DOHH2 (cell line): ENCODE data around the gene CCDC171.
A peak's percentile ranks its signal among the peaks of the same experiment; 100 is the strongest.

ENCODE experiments used
- H3F3A ChIP-seq: fragments of 200-600 bp; sonication (generic), shearing (Covaris generic); 2 replicates; pipeline ENCODE4 v1.6.0; 2016; ENCODE audit warnings: antibody characterized with exemption, mild to moderate bottlenecking; ENCODE audit not compliant: control insufficient read depth, insufficient read depth
- H3K27ac ChIP-seq: fragments of 200-600 bp; sonication (generic); 2 replicates; pipeline ENCODE4 v1.5.1; 2014; ENCODE audit warnings: low read depth, mild to moderate bottlenecking, low read length, moderate library complexity
- H3K27me3 ChIP-seq: fragments of 200-600 bp; sonication (generic); 2 replicates; pipeline ENCODE4 v1.6.1; 2014; ENCODE audit warnings: mild to moderate bottlenecking, low read length, mixed read lengths; ENCODE audit not compliant: control insufficient read depth
- H3K36me3 ChIP-seq: fragments of 200-600 bp; sonication (generic); 2 replicates; pipeline ENCODE4 v1.6.1; 2014; ENCODE audit warnings: mild to moderate bottlenecking, low read length, moderate library complexity, mixed read lengths; ENCODE audit not compliant: control insufficient read depth
- H3K4me1 ChIP-seq: fragments of 200-600 bp; sonication (generic); 2 replicates; pipeline ENCODE4 v1.6.1; 2014; ENCODE audit warnings: mild to moderate bottlenecking, low read length, mixed read lengths; ENCODE audit not compliant: control insufficient read depth
- H3K4me2 ChIP-seq: fragments of 200-600 bp; sonication (generic); 2 replicates; pipeline ENCODE4 v1.6.0; 2014; ENCODE audit warnings: mild to moderate bottlenecking, low read length, moderate library complexity
- H3K4me3 ChIP-seq: fragments of 200-600 bp; sonication (generic); 2 replicates; pipeline ENCODE4 v1.5.1; 2014; ENCODE audit warnings: mild to moderate bottlenecking, low read length, mixed read lengths
- H3K79me2 ChIP-seq: fragments of 200-600 bp; sonication (generic); 2 replicates; pipeline ENCODE4 v1.6.1; 2014; ENCODE audit warnings: mild to moderate bottlenecking, low read length, mixed read lengths; ENCODE audit not compliant: control insufficient read depth
- H3K9me2 ChIP-seq: fragments of 200-600 bp; sonication (generic); replicated peaks from 2 replicates; pipeline ENCODE4 v1.6.1; 2014; ENCODE audit warnings: mild to moderate bottlenecking, low read length, mixed read lengths; ENCODE audit not compliant: control insufficient read depth
- H3K9me3 ChIP-seq: fragments of 200-600 bp; sonication (generic); 2 replicates; pipeline ENCODE4 v1.6.1; 2014; ENCODE audit warnings: antibody characterized with exemption, low read length, mixed read lengths; ENCODE audit not compliant: control insufficient read depth, insufficient read depth
- H4K20me1 ChIP-seq: fragments of 200-600 bp; sonication (generic); 2 replicates; pipeline ENCODE4 v1.6.0; 2014; ENCODE audit warnings: low read depth, mild to moderate bottlenecking, antibody characterized with exemption, low read length, moderate library complexity; ENCODE audit not compliant: control insufficient read depth, insufficient read depth
- CTCF ChIP-seq: fragments of 200-600 bp; sonication (generic); IDR thresholded peaks from one replicate; pipeline ENCODE4 v1.5.1; 2014; ENCODE audit warnings: antibody characterized with exemption, mild to moderate bottlenecking, low read depth, low read length; ENCODE audit not compliant: poor library complexity, severe bottlenecking
- EZH2phosphoT487 ChIP-seq: fragments of 200-600 bp; sonication (generic); IDR thresholded peaks from 2 replicates; pipeline ENCODE4 v1.6.1; 2017; ENCODE audit warnings: borderline replicate concordance, mild to moderate bottlenecking, antibody characterized with exemption, low read length, moderate library complexity, mixed read lengths

CCDC171 gene

GRCh38 chr9:15837079-15837679 is 284.3 kb downstream of the CCDC171 start:
- Histone ChIP-seq H3K9me3 (no peaks in the 10 kb centered on the region), H3K27ac (no peak overlapping the region), H3K4me3 (no peak overlapping the region)

GRCh38 chr9:15842051-15842450 is 289.2 kb downstream of the CCDC171 start:
- Histone ChIP-seq H3K9me2 (no peaks in the 10 kb centered on the region), H3K4me2 (no peak overlapping the region), H3K27ac (no peak overlapping the region), H3K36me3 (no peaks in the 10 kb centered on the region), H3F3A (no peaks in the 10 kb centered on the region), H3K9me3 (no peaks in the 10 kb centered on the region), H3K27me3 (no peaks in the 10 kb centered on the region), H3K4me1 (no peaks in the 10 kb centered on the region), H3K79me2 (no peaks in the 10 kb centered on the region), H4K20me1 (no peaks in the 10 kb centered on the region), H3K4me3 (no peak overlapping the region)
- TF ChIP-seq EZH2phosphoT487, result no peak
- TF ChIP-seq CTCF, result no peak

More at GRCh38 chr9:15837079-15837679, 284.3 kb downstream of the CCDC171 start:
- Histone ChIP-seq H3K36me3 (no peaks in the 10 kb centered on the region), H3K79me2 (no peaks in the 10 kb centered on the region), H3K27me3 (no peaks in the 10 kb centered on the region), H3K4me1 (peaks cover 7% of the 10 kb centered on the region), H3K9me2 (no peaks in the 10 kb centered on the region), H3F3A (no peaks in the 10 kb centered on the region), H4K20me1 (no peaks in the 10 kb centered on the region), H3K4me2 (no peak overlapping the region)
- TF ChIP-seq EZH2phosphoT487 (no peak), CTCF (peak; percentile 80)

- no peak overlapping the region for H3K27ac ChIP-seq
- H3K9me3 ChIP-seq, result no peaks in the 10 kb centered on the region
- H3K36me3 ChIP-seq, result no peaks in the 10 kb centered on the region
Observed at GRCh38 chr9:15843316-15843715, 290.5 kb downstream of the CCDC171 start.

More at GRCh38 chr9:15843316-15843715, 290.5 kb downstream of the CCDC171 start:
- H3K27me3 ChIP-seq, result no peaks in the 10 kb centered on the region
- H3K79me2 ChIP-seq, result no peaks in the 10 kb centered on the region
- no peaks in the 10 kb centered on the region for H3K9me2 ChIP-seq
- H4K20me1 ChIP-seq, result no peaks in the 10 kb centered on the region
- H3K4me1 ChIP-seq, result no peaks in the 10 kb centered on the region
- no peak for TF ChIP-seq CTCF
- no peak for TF ChIP-seq EZH2phosphoT487
- no peak overlapping the region for H3K4me3 ChIP-seq
- H3F3A ChIP-seq, result no peaks in the 10 kb centered on the region
- H3K4me2 ChIP-seq, result no peak overlapping the region
